ENCODE data around the gene SOSTDC1.

The SOSTDC1 gene

GRCh38 chr7:16421333-16422102 lies 44.0 kb downstream of the SOSTDC1 start, which contains the start of gene CRPPA (continued):
- peak; percentile 9; the same call in 1 of the 2 replicates for TF ChIP-seq ZBTB20 (tag by site-specific recombination; IDR thresholded peaks at IDR 0.05)
- no peak for TF ChIP-seq ZNF521 (tag by site-specific recombination; IDR thresholded peaks at IDR 0.05)
- TF ChIP-seq, protein P1, sequence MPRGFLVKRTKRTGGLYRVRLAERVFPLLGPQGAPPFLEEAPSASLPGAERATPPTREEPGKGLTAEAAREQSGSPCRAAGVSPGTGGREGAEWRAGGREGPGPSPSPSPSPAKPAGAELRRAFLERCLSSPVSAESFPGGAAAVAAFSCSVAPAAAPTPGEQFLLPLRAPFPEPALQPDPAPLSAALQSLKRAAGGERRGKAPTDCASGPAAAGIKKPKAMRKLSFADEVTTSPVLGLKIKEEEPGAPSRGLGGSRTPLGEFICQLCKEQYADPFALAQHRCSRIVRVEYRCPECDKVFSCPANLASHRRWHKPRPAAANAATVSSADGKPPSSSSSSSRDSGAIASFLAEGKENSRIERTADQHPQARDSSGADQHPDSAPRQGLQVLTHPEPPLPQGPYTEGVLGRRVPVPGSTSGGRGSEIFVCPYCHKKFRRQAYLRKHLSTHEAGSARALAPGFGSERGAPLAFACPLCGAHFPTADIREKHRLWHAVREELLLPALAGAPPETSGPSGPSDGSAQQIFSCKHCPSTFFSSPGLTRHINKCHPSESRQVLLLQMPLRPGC (tag by site-specific recombination; IDR thresholded peaks at IDR 0.05) = no peak
- TF ChIP-seq ZNF324 (tag by site-specific recombination; IDR thresholded peaks at IDR 0.05) = no peak
- peak; percentile 36; the same call in 1 of the 2 replicates for TF ChIP-seq ZEB2 (tag by site-specific recombination; IDR thresholded peaks at IDR 0.05)
- no peak for TF ChIP-seq IKZF3 (tag by site-specific recombination; IDR thresholded peaks at IDR 0.05)
- no peak for TF ChIP-seq ZNF302 (tag by site-specific recombination; IDR thresholded peaks at IDR 0.05; ENCODE audit: low read depth)
- TF ChIP-seq ZIC2 (tag by site-specific recombination; IDR thresholded peaks at IDR 0.05) = no peak
- peak; percentile 39 for TF ChIP-seq ZBTB8A (tag by site-specific recombination; IDR thresholded peaks at IDR 0.05)
- TF ChIP-seq ZNF629 (tag by site-specific recombination; IDR thresholded peaks at IDR 0.05) = 0 out of 2 replicates have a peak, but pooled peaks have one; percentile 12
- TF ChIP-seq ZNF558 (tag by site-specific recombination; IDR thresholded peaks at IDR 0.05) = no peak
- TF ChIP-seq TCF7L2 (IDR thresholded peaks at IDR 0.05; ENCODE audit: borderline replicate concordance, low read depth, low read length) = no peak
- no peak for TF ChIP-seq RBAK (tag by site-specific recombination; IDR thresholded peaks at IDR 0.05)
- no peak for TF ChIP-seq ZBTB6 (tag by site-specific recombination; IDR thresholded peaks at IDR 0.05)
- TF ChIP-seq, protein P2, sequence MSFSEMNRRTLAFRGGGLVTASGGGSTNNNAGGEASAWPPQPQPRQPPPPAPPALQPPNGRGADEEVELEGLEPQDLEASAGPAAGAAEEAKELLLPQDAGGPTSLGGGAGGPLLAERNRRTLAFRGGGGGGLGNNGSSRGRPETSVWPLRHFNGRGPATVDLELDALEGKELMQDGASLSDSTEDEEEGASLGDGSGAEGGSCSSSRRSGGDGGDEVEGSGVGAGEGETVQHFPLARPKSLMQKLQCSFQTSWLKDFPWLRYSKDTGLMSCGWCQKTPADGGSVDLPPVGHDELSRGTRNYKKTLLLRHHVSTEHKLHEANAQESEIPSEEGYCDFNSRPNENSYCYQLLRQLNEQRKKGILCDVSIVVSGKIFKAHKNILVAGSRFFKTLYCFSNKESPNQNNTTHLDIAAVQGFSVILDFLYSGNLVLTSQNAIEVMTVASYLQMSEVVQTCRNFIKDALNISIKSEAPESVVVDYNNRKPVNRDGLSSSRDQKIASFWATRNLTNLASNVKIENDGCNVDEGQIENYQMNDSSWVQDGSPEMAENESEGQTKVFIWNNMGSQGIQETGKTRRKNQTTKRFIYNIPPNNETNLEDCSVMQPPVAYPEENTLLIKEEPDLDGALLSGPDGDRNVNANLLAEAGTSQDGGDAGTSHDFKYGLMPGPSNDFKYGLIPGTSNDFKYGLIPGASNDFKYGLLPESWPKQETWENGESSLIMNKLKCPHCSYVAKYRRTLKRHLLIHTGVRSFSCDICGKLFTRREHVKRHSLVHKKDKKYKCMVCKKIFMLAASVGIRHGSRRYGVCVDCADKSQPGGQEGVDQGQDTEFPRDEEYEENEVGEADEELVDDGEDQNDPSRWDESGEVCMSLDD (tag by site-specific recombination; IDR thresholded peaks at IDR 0.05) = no peak
- TF ChIP-seq SCRT1 (tag by site-specific recombination; IDR thresholded peaks at IDR 0.05; ENCODE audit: borderline replicate concordance) = no peak
- peak; percentile 75 for TF ChIP-seq ZBTB17 (tag by site-specific recombination; IDR thresholded peaks at IDR 0.05)
- no peak for TF ChIP-seq ZFP69B (tag by site-specific recombination; IDR thresholded peaks at IDR 0.05)
- no peak for TF ChIP-seq ZNF221 (tag by site-specific recombination; IDR thresholded peaks at IDR 0.05; ENCODE audit: borderline replicate concordance)
- TF ChIP-seq TRIM28 (IDR thresholded peaks at IDR 0.05; ENCODE audit: borderline replicate concordance, low read length) = no peak
- TF ChIP-seq ZNF704 (tag by site-specific recombination; IDR thresholded peaks at IDR 0.05) = no peak
- no peak for TF ChIP-seq PRDM10 (tag by site-specific recombination; IDR thresholded peaks at IDR 0.05)
- TF ChIP-seq ZNF529 (tag by site-specific recombination; IDR thresholded peaks at IDR 0.05; ENCODE audit: insufficient replicate concordance) = no peak
- TF ChIP-seq ZNF169 (tag by site-specific recombination; IDR thresholded peaks at IDR 0.05) = no peak
- TF ChIP-seq ZNF335 (tag by site-specific recombination; conservative IDR thresholded peaks at IDR 0.05) = peak; percentile 26; the same call in 1 of the 2 replicates
- TF ChIP-seq ZNF777 (tag by site-specific recombination; IDR thresholded peaks at IDR 0.05; ENCODE audit: borderline replicate concordance) = 0 out of 2 replicates have a peak, but pooled peaks have one; percentile 16
- no peak for TF ChIP-seq ZNF660 (tag by site-specific recombination; IDR thresholded peaks at IDR 0.05)
- TF ChIP-seq AEBP2 (tag by site-specific recombination; IDR thresholded peaks at IDR 0.05; ENCODE audit: borderline replicate concordance) = no peak
